ENCODE measurements around the gene PCSK6. TPM values are rescaled to one million over a fixed set of nuclear protein-coding genes. Genes with fewer than 3 reads are reported as not detected.

The PCSK6 gene
- total RNA-seq, 1 donor from 2014 or later: 0.40 TPM

DNA sequence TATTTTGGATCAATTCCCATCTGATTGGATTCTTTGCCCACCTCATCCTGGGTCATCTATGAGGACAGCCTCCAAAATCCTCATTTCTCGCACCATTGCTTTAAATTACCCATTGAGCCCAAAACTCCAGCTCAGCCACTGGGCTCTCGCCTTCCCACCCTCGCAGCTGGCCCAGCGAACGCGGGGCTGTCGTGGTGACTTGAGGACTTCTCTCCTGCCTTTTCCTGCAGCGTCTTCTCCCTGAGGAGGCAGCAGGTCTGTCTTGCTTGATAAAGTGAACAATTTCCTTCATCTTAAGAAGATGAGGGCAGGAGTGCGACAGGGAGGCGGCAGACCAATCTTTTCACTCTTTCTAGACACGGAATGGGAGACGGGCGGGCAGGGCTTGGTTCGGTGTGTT is 161.5 kb downstream of the PCSK6 start:
- peaks cover 24% of the 10 kb centered on the region for H3K27me3 Mint-ChIP-seq (ENCODE audit: low read depth)
- H3K4me1 Mint-ChIP-seq (ENCODE audit: low read depth): no peaks in the 10 kb centered on the region
- no peak overlapping the region for H3K4me3 Mint-ChIP-seq (ENCODE audit: unreplicated experiment)
- H3K27ac Mint-ChIP-seq (ENCODE audit: unreplicated experiment): no peak overlapping the region
- H3K9me3 Mint-ChIP-seq (ENCODE audit: low read depth): no peaks in the 10 kb centered on the region
- no peak for DNase-seq (ENCODE audit: low spot score)
- TF ChIP-seq, protein P1, sequence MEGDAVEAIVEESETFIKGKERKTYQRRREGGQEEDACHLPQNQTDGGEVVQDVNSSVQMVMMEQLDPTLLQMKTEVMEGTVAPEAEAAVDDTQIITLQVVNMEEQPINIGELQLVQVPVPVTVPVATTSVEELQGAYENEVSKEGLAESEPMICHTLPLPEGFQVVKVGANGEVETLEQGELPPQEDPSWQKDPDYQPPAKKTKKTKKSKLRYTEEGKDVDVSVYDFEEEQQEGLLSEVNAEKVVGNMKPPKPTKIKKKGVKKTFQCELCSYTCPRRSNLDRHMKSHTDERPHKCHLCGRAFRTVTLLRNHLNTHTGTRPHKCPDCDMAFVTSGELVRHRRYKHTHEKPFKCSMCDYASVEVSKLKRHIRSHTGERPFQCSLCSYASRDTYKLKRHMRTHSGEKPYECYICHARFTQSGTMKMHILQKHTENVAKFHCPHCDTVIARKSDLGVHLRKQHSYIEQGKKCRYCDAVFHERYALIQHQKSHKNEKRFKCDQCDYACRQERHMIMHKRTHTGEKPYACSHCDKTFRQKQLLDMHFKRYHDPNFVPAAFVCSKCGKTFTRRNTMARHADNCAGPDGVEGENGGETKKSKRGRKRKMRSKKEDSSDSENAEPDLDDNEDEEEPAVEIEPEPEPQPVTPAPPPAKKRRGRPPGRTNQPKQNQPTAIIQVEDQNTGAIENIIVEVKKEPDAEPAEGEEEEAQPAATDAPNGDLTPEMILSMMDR (IDR thresholded peaks at IDR 0.05): no peak
- no peaks in the 10 kb centered on the region for H3K36me3 Mint-ChIP-seq (ENCODE audit: low read depth)

DNA sequence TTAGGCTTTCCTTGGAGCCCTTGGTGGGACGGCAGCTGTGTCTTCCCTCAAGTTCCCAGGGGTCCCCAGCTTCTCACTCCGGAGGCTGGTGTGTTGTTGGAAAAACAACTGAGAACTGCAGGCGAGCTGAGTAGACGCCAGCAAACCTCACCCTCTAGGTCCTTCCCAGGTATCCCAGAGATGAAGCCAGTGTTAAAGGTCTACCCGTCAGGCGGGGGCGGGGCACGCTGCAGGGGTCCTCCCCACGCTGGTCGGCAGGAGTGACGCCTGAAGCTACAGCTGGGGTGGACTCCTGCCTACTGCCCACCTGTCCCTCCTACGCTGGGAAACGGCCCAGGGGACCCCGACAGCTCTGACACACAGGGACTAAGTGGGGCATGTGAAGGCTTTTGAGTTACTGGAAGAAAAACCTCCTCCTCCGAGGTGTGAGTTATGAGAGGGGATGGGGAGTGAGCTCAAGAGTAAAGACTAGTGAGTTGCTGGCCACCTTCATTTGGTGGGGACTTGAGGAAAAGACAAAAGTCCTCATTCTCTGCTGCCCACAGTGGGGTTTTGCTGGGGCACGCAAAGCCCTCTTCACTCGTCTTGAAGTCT is 162.3 kb downstream of the PCSK6 start:
- Mint-ChIP-seq H3K36me3 (ENCODE audit: low read depth) (no peaks in the 10 kb centered on the region), H3K27me3 (ENCODE audit: low read depth) (peaks cover 25% of the 10 kb centered on the region), H3K27ac (ENCODE audit: unreplicated experiment) (no peak overlapping the region), H3K4me3 (ENCODE audit: unreplicated experiment) (no peak overlapping the region), H3K9me3 (ENCODE audit: low read depth) (no peaks in the 10 kb centered on the region), H3K4me1 (ENCODE audit: low read depth) (no peaks in the 10 kb centered on the region)
- TF ChIP-seq, protein P1 (IDR thresholded peaks at IDR 0.05): no peak
- no peak for DNase-seq (ENCODE audit: low spot score)

DNA sequence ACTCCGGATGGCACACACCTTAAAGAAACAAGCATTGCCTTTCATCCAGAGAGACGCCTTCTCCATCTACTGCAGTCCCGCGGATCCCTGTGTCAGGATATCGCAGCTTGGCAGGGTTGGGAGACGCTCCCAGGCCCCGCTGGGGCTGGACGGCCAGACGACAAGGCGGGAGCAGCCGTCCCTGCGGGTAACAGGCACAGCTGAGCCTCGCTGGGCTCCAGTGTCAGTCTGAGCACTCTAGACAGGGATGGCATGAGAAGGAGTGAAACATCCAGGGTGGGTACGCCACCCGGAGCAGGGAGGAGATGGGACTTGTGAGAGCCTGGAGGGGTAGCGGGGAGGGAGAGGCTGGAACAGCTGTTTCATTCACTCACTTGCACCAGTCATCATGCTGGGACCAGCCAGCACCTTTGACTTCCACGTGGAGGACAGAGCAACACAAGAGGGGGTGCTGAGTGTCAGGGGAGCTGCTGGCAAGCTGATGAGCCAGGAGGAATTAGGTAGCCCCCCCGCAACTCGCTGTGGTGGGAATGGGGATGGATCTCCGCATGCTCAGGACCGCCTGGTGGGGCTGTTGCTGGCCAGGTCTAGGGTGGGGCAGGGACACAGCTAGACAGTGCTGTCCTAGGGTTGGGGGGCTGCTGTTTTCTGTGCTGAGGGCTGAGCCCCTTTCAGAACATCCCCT is 162.9 kb downstream of the PCSK6 start:
- Mint-ChIP-seq H3K27ac (ENCODE audit: unreplicated experiment) (no peak overlapping the region), H3K9me3 (ENCODE audit: low read depth) (no peaks in the 10 kb centered on the region), H3K27me3 (ENCODE audit: low read depth) (peaks cover 32% of the 10 kb centered on the region), H3K4me1 (ENCODE audit: low read depth) (no peaks in the 10 kb centered on the region), H3K4me3 (ENCODE audit: unreplicated experiment) (no peak overlapping the region), H3K36me3 (ENCODE audit: low read depth) (no peaks in the 10 kb centered on the region)
- no peak for DNase-seq (ENCODE audit: low spot score)
- TF ChIP-seq, protein P1 (IDR thresholded peaks at IDR 0.05): no peak

DNA sequence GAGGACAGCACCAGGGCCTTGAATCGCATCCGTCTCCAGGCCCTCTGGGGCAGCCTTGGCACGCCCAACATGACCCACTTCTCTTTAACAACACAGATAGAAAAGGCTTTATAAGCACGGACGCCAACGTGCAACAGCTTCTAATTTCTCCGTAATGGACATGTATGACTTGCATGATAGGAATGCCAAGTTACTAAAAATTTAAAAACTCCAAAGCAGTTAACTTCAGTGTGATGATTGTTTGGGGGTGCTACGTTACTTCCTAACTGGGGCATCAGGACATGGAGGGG is 163.5 kb downstream of the PCSK6 start:
- Mint-ChIP-seq H3K27ac (ENCODE audit: unreplicated experiment) (no peak overlapping the region), H3K4me3 (ENCODE audit: unreplicated experiment) (no peak overlapping the region), H3K27me3 (ENCODE audit: low read depth) (peaks cover 34% of the 10 kb centered on the region), H3K9me3 (ENCODE audit: low read depth) (no peaks in the 10 kb centered on the region), H3K4me1 (ENCODE audit: low read depth) (no peaks in the 10 kb centered on the region), H3K36me3 (ENCODE audit: low read depth) (no peaks in the 10 kb centered on the region)
- TF ChIP-seq, protein P1 (IDR thresholded peaks at IDR 0.05): no peak
- no peak for DNase-seq (ENCODE audit: low spot score)

DNA sequence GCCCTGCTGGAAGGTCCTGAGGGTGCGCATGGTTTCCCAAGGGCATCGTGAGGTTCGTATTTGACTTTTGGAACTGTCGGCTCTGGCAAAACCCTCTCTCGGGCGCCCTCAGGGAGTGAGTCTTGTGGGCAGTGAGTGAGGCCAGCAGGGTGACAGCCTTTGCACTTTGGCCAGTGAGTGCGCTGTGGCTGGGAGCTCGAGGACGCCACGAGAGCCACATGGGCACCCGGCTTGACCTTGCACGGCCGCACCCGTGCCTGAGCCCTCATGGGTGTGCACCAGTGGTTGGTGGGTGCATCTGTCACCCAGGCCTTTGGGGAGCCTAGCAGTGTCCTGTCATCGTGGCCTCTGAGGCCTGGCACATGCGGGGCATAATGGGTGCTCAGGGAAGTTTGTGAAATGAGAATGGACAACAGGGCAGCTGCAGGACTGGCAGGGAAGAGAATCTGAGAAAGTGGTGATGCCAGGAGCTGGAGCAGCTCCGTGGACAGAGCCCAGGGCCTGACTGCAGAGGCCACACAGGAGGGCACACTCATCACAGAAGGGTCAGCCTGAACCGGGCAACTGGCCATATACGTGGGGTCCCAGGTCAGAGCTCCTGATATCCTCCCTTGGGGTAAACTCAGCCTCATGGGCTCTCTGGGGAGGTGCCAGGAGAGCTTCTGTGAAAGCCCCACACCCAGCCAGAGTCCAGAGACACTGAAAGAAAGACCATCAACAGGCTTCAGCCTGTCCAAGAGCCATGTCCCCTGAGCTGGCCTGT is 164.1 kb downstream of the PCSK6 start:
- H3K4me3 Mint-ChIP-seq (ENCODE audit: unreplicated experiment): no peak overlapping the region
- H3K27me3 Mint-ChIP-seq (ENCODE audit: low read depth): peaks cover 36% of the 10 kb centered on the region
- no peaks in the 10 kb centered on the region for H3K4me1 Mint-ChIP-seq (ENCODE audit: low read depth)
- H3K27ac Mint-ChIP-seq (ENCODE audit: unreplicated experiment): no peak overlapping the region
- TF ChIP-seq, protein P1 (IDR thresholded peaks at IDR 0.05): no peak
- no peaks in the 10 kb centered on the region for H3K9me3 Mint-ChIP-seq (ENCODE audit: low read depth)
- H3K36me3 Mint-ChIP-seq (ENCODE audit: low read depth): no peaks in the 10 kb centered on the region
- DNase-seq (ENCODE audit: low spot score): no peak
